ENCODE measurements around the gene PSMA7. TPM values are rescaled to one million over a fixed set of nuclear protein-coding genes. Genes with fewer than 3 reads are reported as not detected.

PSMA7 gene
- total RNA-seq, 1 donor from 2014 or later, result 258 TPM

- DNase-seq (ENCODE audit: low spot score), result no peak
Observed at GRCh38 chr20:62096421-62097380, 46.5 kb downstream of the PSMA7 start.

- DNase-seq (ENCODE audit: low spot score), result no peak
Observed at GRCh38 chr20:62089393-62089792, 53.8 kb downstream of the PSMA7 start.

DNA sequence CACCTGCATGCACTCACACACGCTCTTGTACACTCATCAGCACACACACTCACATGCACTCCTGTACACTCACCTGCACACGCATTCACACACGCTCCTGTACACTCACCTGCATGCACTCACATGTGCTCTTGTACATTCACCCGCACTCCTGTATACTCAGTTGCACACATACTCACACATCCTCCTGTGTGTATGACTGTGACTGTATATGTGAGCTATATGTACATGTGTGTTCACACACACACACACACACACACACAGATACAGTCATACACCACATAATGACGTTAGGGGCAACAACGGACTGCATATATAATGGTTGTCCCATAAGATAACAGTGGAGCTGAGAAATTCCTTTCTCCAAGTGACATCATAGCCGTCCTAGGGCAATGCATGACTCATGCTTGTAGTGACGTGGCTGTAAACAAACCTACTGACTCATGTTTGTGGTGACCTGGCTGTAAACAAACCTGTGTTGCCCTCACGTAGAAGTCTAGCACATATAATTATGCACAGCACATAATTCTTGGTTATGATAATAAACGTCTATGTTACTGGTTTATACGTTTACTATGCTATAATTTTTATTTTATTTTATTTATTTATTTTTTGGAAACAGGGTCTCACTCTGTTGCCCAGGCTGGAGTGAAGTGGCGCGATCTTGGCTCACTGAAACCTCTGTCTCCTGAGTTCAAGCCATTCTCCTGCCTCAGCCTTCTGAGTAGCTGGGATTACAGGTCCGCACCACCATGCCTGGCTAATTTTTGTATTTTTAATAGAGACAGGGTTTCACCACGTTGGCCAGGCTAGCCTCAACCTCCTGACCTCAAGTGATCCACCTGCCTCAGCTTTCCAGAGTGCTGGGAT is 54.7 kb downstream of the PSMA7 start:
- DNase-seq (ENCODE audit: low spot score), result no peak

GRCh38 chr20:62087632-62088031 is 55.6 kb downstream of the PSMA7 start:
- DNase-seq (ENCODE audit: low spot score), result no peak

DNA sequence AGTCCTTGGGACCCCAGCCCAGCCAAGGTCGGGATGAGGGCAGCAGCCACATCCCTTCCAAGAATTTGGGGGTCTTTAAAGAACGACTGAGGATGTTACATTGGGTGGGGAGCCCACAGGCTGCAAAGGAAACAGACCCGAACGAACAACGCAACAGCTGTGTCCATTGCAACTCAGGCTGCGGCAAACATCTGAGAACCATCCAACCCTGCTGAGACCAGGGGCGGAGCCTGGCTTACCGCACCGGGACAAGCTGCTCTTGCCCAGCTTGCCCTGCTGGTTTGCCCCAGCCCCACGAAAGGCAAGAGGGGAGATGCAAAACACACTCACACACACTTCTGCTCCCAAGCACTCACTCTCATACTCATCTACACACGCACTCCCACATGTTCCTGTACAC is 56.0 kb downstream of the PSMA7 start:
- DNase-seq (ENCODE audit: low spot score), result no peak

Other genes starting within 250 kb of the PSMA7 start
- gene TAF4, start 77.5 kb downstream of the PSMA7 start, total RNA-seq, result 13.0 TPM
- 23.7 TPM for gene LSM14B, start 20.9 kb downstream of the PSMA7 start, total RNA-seq
- gene SS18L1, start 375 bp upstream of the PSMA7 start, total RNA-seq, result 9.0 TPM
- 29.9 TPM for gene MTG2, start 39.6 kb upstream of the PSMA7 start, total RNA-seq
- gene HRH3, start 76.9 kb upstream of the PSMA7 start, total RNA-seq, result not detected
- gene OSBPL2, start 95.1 kb upstream of the PSMA7 start, total RNA-seq, result 38.1 TPM
- gene ADRM1, start 159.6 kb upstream of the PSMA7 start, total RNA-seq, result 87.1 TPM
- gene LAMA5, start 223.9 kb upstream of the PSMA7 start, total RNA-seq, result 126 TPM
- 856 TPM for gene RPS21, start 243.7 kb upstream of the PSMA7 start, total RNA-seq